Measurements from ENCODE around the gene CDK15.

Gene CDK15

GRCh38 chr2:201866643-201867473 lies 60.5 kb downstream of the CDK15 start:
- no peak for TF ChIP-seq CEBPB (IDR thresholded peaks at IDR 0.05)
- TF ChIP-seq FOXM1 (IDR thresholded peaks at IDR 0.05; ENCODE audit: borderline replicate concordance, low read depth): no peak
- TF ChIP-seq EGR1 (IDR thresholded peaks at IDR 0.05): no peak
- TF ChIP-seq TAF1 (IDR thresholded peaks at IDR 0.05; ENCODE audit: low read depth): no peak
- TF ChIP-seq EP300 (IDR thresholded peaks at IDR 0.05; ENCODE audit: borderline replicate concordance): no peak
- TF ChIP-seq MAX (IDR thresholded peaks at IDR 0.05): no peak
- TF ChIP-seq ZBTB7A (IDR thresholded peaks at IDR 0.05; ENCODE audit: low read depth): no peak
- TF ChIP-seq TEAD4 (IDR thresholded peaks at IDR 0.05): no peak
- no peak for TF ChIP-seq YY1 (IDR thresholded peaks at IDR 0.05; ENCODE audit: low read depth)
- TF ChIP-seq CREB1 (IDR thresholded peaks at IDR 0.05; ENCODE audit: low read depth): no peak
- TF ChIP-seq TCF12 (IDR thresholded peaks at IDR 0.05; ENCODE audit: low read depth): no peak
- no peak for TF ChIP-seq USF1 (IDR thresholded peaks at IDR 0.05)

DNA sequence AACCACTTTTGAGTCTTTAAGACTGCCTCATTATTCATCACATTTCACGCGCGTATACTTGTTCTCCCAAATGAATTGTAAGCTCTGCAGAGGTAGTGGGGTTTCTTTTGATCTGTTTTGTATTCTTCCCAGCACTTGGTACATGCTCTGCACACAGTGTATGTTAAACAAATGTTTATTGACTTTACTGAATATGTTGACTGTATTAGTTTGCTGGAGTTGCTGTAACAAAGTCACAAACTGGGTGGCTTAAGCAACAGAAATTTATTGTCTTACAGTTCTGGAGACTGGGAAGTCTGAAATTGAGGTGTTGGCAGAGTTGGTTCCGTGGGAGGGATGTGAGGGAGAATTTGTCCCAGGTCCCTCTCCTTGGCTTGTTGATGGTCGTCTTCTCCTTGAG lies 65.1 kb downstream of the CDK15 start:
- TF ChIP-seq EP300 (IDR thresholded peaks at IDR 0.05; ENCODE audit: borderline replicate concordance) (no peak), CEBPB (IDR thresholded peaks at IDR 0.05) (no peak)

- TF ChIP-seq EP300 (IDR thresholded peaks at IDR 0.05; ENCODE audit: borderline replicate concordance) (no peak), USF1 (IDR thresholded peaks at IDR 0.05) (no peak), CREB1 (IDR thresholded peaks at IDR 0.05; ENCODE audit: low read depth) (no peak), TEAD4 (IDR thresholded peaks at IDR 0.05) (no peak), ZBTB7A (IDR thresholded peaks at IDR 0.05; ENCODE audit: low read depth) (no peak), TCF12 (IDR thresholded peaks at IDR 0.05; ENCODE audit: low read depth) (no peak), FOXM1 (IDR thresholded peaks at IDR 0.05; ENCODE audit: borderline replicate concordance, low read depth) (no peak), RAD21 (IDR thresholded peaks at IDR 0.05; ENCODE audit: low read depth) (no peak), CEBPB (IDR thresholded peaks at IDR 0.05) (no peak), NFIC (IDR thresholded peaks at IDR 0.05) (no peak), EGR1 (IDR thresholded peaks at IDR 0.05) (no peak), TAF1 (IDR thresholded peaks at IDR 0.05; ENCODE audit: low read depth) (no peak), YY1 (IDR thresholded peaks at IDR 0.05; ENCODE audit: low read depth) (no peak), MAX (IDR thresholded peaks at IDR 0.05) (no peak)
- TF ChIP-seq, protein P1, sequence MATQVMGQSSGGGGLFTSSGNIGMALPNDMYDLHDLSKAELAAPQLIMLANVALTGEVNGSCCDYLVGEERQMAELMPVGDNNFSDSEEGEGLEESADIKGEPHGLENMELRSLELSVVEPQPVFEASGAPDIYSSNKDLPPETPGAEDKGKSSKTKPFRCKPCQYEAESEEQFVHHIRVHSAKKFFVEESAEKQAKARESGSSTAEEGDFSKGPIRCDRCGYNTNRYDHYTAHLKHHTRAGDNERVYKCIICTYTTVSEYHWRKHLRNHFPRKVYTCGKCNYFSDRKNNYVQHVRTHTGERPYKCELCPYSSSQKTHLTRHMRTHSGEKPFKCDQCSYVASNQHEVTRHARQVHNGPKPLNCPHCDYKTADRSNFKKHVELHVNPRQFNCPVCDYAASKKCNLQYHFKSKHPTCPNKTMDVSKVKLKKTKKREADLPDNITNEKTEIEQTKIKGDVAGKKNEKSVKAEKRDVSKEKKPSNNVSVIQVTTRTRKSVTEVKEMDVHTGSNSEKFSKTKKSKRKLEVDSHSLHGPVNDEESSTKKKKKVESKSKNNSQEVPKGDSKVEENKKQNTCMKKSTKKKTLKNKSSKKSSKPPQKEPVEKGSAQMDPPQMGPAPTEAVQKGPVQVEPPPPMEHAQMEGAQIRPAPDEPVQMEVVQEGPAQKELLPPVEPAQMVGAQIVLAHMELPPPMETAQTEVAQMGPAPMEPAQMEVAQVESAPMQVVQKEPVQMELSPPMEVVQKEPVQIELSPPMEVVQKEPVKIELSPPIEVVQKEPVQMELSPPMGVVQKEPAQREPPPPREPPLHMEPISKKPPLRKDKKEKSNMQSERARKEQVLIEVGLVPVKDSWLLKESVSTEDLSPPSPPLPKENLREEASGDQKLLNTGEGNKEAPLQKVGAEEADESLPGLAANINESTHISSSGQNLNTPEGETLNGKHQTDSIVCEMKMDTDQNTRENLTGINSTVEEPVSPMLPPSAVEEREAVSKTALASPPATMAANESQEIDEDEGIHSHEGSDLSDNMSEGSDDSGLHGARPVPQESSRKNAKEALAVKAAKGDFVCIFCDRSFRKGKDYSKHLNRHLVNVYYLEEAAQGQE (IDR thresholded peaks at IDR 0.05; ENCODE audit: low read depth): no peak
Observed at GRCh38 chr2:201872591-201872990, 66.3 kb downstream of the CDK15 start.

- TF ChIP-seq TEAD4 (IDR thresholded peaks at IDR 0.05) (no peak), FOXM1 (IDR thresholded peaks at IDR 0.05; ENCODE audit: borderline replicate concordance, low read depth) (no peak), CREB1 (IDR thresholded peaks at IDR 0.05; ENCODE audit: low read depth) (no peak), EGR1 (IDR thresholded peaks at IDR 0.05) (no peak), NFIC (IDR thresholded peaks at IDR 0.05) (no peak), EP300 (IDR thresholded peaks at IDR 0.05; ENCODE audit: borderline replicate concordance) (no peak), RAD21 (IDR thresholded peaks at IDR 0.05; ENCODE audit: low read depth) (no peak), ZBTB7A (IDR thresholded peaks at IDR 0.05; ENCODE audit: low read depth) (no peak), TAF1 (IDR thresholded peaks at IDR 0.05; ENCODE audit: low read depth) (no peak), USF1 (IDR thresholded peaks at IDR 0.05) (no peak), TCF12 (IDR thresholded peaks at IDR 0.05; ENCODE audit: low read depth) (no peak), YY1 (IDR thresholded peaks at IDR 0.05; ENCODE audit: low read depth) (no peak), CEBPB (IDR thresholded peaks at IDR 0.05) (no peak), MAX (IDR thresholded peaks at IDR 0.05) (no peak)
- TF ChIP-seq, protein P1 (IDR thresholded peaks at IDR 0.05; ENCODE audit: low read depth): no peak
Observed at GRCh38 chr2:201879996-201880395, 73.7 kb downstream of the CDK15 start.

- TF ChIP-seq ZBTB7A (IDR thresholded peaks at IDR 0.05; ENCODE audit: low read depth) (no peak), MAX (IDR thresholded peaks at IDR 0.05) (no peak), EGR1 (IDR thresholded peaks at IDR 0.05) (no peak)
Observed at GRCh38 chr2:201880579-201880978, 74.2 kb downstream of the CDK15 start.
